T-helper 9 cell (primary cell): Measurements from ENCODE around the gene LRRC4B.
A peak's percentile ranks its signal among the peaks of the same experiment; 100 is the strongest.

Source experiments
- DNase-seq: peaks from one replicate; pipeline ENCODE4 v3.0.0-alpha.2; 2020

LRRC4B gene

GRCh38 chr19:50518091-50519005, 49.9 kb downstream of the LRRC4B start:
- DNase-seq: no peak

- no peak for DNase-seq
Observed at GRCh38 chr19:50517704-50518075, 50.5 kb downstream of the LRRC4B start.

GRCh38 chr19:50516964-50517703, 51.1 kb downstream of the LRRC4B start:
- no peak for DNase-seq

DNA sequence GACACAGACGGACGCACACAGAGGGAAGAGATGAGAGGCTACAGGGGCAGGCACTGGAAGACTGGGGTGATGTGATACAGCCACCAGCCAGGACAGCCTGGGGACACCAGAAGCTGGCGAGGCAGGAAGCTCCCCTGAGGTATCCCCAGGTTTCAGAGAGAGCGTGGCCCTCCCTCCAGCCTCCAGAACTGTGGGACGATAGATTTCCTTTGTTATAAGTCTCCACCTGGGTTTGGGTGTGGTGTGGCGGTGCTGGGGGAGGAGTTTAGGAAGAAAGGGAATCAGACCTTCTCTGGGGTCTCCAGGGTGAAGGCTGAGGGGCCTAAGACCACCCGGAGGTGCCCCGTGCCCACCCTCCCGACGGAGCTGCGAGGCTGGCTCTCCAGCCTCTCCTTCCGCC, 51.8 kb downstream of the LRRC4B start:
- DNase-seq: no peak

GRCh38 chr19:50515168-50515561, 53.1 kb downstream of the LRRC4B start:
- DNase-seq: no peak

GRCh38 chr19:50514346-50515167, 53.7 kb downstream of the LRRC4B start:
- no peak for DNase-seq

- DNase-seq: no peak
Observed at GRCh38 chr19:50513746-50514345, 54.4 kb downstream of the LRRC4B start, which contains the start of gene ASPDH. Gene ASPDH, minus strand, starts transcription at chr19:50513913. Its CDS starts 90 bp downstream, at chr19:50513823.

GRCh38 chr19:50512999-50513745, 55.1 kb downstream of the LRRC4B start:
- DNase-seq: no peak

DNA sequence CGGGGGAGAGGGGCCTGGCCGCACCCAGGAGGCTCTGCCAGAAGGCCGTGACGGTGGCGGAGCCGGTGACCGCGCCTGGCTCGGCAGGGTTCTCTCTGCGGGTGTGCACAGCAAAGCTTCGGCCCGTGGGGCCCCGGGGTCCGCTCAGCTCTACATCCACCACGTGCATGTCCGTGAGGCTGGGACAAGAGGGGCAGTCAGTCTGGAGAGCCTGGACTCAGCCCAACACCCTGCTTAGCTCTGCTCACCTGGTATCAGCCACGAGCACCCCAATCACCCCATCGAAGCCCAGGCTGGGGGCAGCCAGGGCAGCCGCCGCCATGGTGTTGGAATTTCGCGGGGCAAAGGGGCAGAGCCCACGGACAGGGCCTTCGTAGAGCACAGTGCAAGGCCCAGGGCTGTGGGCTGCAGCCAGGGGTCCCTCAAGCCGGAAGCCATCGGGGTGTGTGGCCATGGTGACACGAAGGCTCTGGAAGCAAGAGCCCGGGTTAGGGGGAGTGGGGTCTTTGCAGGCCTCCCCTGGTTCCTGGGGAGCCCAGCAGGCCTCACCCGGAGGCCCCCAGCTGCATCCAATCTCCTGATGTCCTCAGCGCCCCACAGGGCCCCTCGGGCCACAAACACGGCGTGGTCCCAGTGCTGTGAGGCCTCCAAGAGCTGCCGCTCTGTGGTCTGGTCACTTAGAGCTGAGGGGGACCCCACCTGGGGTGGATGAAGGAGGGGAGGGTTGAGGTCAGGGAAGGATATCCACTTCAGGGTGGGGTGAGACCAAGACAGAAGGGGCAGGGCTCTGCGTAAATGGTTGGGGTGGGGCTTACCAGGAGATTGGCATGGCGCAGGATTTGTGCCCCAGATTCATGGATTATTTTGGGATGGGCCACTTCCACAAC, 55.9 kb downstream of the LRRC4B start:
- DNase-seq: no peak

DNA sequence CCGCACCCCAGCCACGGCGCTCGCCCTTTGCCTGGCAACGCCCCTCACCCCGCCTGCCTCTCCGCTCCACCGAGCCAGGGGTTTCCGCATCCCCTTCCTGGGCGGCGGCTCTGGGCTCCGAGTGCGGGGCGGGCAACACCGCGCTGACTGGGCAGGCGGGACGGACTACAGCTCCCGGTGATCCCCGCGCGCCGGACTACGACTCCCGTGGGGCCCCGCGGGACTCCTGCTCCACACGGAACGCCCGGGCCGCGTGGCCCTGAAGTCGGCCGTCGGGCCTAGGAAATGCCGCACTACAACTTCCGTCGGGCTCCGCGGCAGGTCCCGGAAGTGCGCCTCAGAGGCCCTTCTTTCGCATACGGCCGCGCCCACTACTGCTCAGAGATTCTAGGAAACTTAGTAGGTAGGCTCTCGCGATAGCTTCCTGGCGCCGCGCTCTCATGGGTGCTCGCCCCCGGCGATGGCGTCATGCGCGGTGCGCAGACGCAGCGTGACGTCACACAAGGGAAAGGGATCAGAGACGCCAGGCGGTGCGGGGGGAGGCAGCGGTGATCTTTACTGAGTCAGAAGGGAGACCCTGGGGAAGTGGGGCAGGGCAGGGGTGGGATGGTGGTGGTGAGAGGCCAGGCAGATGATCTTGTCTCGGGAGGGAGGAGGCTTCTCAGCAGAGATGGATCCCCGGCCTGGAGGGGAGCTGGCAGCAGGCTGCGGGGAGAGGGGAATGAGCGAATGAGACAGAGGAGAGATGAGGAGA, 57.0 kb downstream of the LRRC4B start, which contains the start of gene JOSD2:
Gene JOSD2 (minus strand): TSS at position 123 of the 754 bp plus-strand sequence. CDS start 760 bp downstream, outside the sequence.
- peak; percentile 93 for DNase-seq

- DNase-seq: no peak
Observed at GRCh38 chr19:50510700-50511068, 57.6 kb downstream of the LRRC4B start.

DNA sequence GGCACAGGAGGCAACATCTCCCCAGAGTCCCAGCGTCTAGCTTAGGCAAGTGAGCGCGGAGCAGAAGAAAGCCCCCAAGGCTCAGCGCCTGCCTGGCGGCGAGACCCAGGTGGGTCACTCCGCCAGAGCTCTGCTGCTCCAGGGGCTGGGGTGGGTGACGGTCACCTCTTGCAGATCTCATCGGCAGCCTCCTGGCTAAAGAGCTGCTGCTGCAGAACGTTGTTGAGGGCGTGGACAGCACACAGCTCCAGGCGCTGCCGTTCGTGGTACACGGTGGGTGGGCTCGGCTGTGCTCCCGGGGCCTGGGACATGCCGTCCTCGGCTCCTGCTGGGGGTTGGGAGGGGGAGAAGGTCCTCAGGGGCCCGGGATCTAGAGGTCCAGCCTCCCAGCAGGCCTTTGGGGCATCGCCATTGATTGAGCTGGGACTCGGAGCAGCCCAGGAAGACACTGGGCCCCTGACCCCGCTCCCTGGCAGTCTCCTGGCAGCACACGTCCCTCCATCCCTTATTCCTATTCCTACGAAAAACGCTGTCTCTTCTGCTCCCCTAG, 58.0 kb downstream of the LRRC4B start:
- no peak for DNase-seq

DNA sequence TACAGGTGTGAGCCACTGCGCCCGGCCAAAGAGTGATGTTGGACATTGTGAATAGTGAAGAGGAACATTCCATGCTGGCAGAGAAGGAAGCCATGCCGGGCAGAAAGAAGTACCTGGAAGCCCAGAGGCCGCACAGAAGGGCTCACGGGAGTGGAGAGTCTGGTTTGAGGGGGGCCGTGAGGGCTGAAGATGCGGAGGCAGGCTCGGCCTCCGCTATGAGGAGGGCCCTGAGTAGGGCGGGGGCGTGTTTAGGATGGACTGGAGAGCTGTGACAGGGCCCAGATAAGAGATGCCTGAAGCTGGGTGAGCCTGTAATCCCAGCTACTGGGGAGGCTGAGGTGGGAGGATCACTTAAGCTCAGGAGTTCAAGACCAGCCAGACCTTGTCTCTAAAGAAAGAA, 58.9 kb downstream of the LRRC4B start:
- DNase-seq: no peak

- no peak for DNase-seq
Observed at GRCh38 chr19:50508843-50509190, 59.4 kb downstream of the LRRC4B start.

- DNase-seq: no peak
Observed at GRCh38 chr19:50507376-50507775, 60.9 kb downstream of the LRRC4B start.

- DNase-seq: no peak
Observed at GRCh38 chr19:50506700-50507099, 61.5 kb downstream of the LRRC4B start.

DNA sequence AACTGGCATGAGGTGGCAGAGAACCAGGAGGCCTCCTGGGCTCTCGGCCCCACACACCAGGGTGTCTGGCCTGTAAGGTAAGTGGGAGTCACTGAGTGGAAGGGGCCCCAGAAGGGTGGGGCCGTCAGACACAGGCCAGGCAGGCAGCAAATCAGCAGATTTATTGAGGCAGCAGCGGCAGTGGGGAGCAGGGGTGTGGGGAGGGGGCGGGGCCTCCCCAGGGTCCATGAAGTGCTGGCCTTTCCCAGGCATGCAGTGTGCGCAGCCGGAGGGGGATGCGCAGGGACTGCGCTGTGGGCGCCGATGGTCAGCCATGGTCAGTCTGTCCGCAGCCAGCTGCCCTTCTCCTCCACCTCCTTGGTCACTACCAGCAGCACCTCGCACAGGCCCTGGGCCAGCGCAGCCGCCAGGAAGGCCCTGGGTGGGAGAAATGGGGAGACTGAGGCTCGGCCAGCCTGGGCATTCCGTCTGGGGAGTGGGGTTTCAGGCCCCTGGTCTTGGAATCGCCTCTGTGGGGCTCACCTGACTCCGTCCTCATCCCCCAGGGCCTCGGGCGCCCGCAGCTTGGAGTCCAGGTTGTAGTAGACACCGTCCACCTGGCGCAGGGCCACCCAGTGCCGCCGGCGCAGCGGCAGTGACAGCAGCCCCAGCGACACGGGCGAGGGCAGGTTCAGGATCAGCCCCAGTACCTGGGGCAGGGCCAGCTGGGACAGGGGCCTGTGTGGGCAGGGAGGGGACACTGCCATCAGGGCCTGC, 62.2 kb downstream of the LRRC4B start:
- DNase-seq: no peak

DNA sequence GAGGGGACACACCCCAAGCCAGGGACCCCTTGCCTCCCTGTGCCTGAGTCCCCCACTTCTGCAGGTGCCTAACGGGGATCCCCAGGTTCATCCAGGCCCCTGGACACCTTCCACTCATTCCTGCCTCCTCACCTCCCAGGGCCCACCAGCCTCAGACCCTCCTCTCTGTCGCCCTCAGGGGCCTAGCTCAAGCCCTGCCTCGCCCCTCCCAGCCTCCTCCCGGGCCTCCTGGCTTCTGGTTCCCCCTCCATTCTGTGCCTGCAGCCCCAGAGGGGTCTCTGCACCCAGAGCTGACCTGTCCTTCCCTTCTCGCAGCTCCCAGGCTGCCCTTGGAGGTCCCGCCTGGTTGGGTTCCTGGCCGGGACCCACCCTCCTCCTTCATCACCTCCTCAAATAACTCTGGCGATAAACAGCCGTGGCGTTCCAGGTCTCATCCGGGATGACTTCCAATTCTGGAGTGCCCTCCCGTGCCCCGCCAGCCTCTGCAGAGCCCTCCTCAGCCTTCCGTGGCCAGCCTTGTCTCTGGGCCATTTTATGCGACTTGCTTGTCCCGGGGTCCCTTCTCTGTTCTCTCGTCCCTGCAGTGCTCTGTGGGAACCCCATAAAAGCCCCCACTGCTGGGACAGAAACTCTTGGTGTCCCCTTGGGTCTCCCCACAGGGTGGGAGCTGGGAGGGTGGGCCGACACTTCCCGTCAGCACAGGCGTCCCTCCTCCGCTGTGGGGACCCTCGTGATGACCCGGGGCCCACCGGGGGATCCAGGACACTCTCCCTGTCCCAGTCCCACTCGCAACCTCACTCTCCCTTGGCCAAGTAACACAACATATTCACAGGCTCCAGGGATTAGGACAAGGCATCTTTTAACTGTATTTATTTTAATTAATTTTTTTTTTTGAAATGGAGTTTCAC, 66.4 kb downstream of the LRRC4B start:
- DNase-seq: no peak
